H1 (cell line): Measurements from ENCODE around the gene LLGL2. TPM values are rescaled to one million over a fixed set of nuclear protein-coding genes. Genes with fewer than 3 reads are reported as not detected.
A peak's percentile ranks its signal among the peaks of the same experiment; 100 is the strongest.

Experiments
- CTCF ChIA-PET: fragments of 300-600 bp; sonication (Branson Sonifier 250); formaldehyde crosslinking; loops from one replicate; lab custom pipeline; 2021; ENCODE audit not compliant: partially characterized antibody; lab: Charles Lee
- POLR2A ChIA-PET: fragments of 300-600 bp; sonication (Branson Sonifier 250); formaldehyde crosslinking; loops from one replicate; lab custom pipeline; 2021; ENCODE audit warnings: inconsistent platforms; ENCODE audit not compliant: partially characterized antibody; lab: Charles Lee
- DNase-seq, 2 experiments: peaks; one replicate each; pipeline versions ENCODE4 v3.0.0 to v3.0.0-alpha.2; 2010 to 2022; ENCODE audit warnings: low spot score in 2 of 2, low read depth in 1 of 2, mixed read lengths in 1 of 2
- FAIRE-seq: peaks from 2 replicates; lab custom pipeline; 2011; peaks lifted over from hg19 to GRCh38; lab: Jason Lieb, UNC
- H2AFZ ChIP-seq: 2 replicates; pipeline ENCODE4 v1.8.1; 2012; ENCODE audit warnings: low read length, inconsistent platforms
- H2AK5ac ChIP-seq: 2 replicates; pipeline ENCODE4 v1.6.1; 2013; ENCODE audit warnings: low read depth, low read length
- H2BK120ac ChIP-seq: replicated peaks from 2 replicates; pipeline ENCODE3; 2013; ENCODE audit warnings: low read depth, low read length, inconsistent platforms
- H2BK12ac ChIP-seq: 2 replicates; pipeline ENCODE4 v1.6.1; 2013; ENCODE audit warnings: low read depth, low read length
- H2BK15ac ChIP-seq: 2 replicates; pipeline ENCODE4 v1.6.1; 2013; ENCODE audit warnings: low read length
- H2BK20ac ChIP-seq: 2 replicates; pipeline ENCODE4 v1.6.1; 2013; ENCODE audit warnings: low read length
- H2BK5ac ChIP-seq: 2 replicates; pipeline ENCODE4 v1.6.1; 2013; ENCODE audit warnings: low read depth, low read length
- H3K14ac ChIP-seq: 2 replicates; pipeline ENCODE4 v1.6.1; 2013; ENCODE audit warnings: inconsistent platforms; ENCODE audit not compliant: insufficient read length
- H3K18ac ChIP-seq: 2 replicates; pipeline ENCODE4 v1.6.1; 2013; ENCODE audit warnings: low read length; ENCODE audit errors: extremely low read depth
- H3K23ac ChIP-seq: 2 replicates; pipeline ENCODE4 v1.6.1; 2013; ENCODE audit warnings: inconsistent platforms; ENCODE audit not compliant: insufficient read length
- H3K23me2 ChIP-seq: 2 replicates; pipeline ENCODE4 v1.6.1; 2013; ENCODE audit warnings: low read depth, low read length
- H3K27ac ChIP-seq: 2 replicates; pipeline ENCODE4 v1.6.1; 2011; ENCODE audit warnings: low read depth, low read length, inconsistent platforms
- H3K27me3 ChIP-seq, 4 experiments: replicated peaks in 1 of 4; 1 replicate in 1 of 4; 2 replicates in 3 of 4; pipeline versions ENCODE4 v1.6.1 to v1.8.1; 2011 to 2013; ENCODE audit warnings: low read length in 3 of 4, mild to moderate bottlenecking in 3 of 4, inconsistent platforms in 2 of 4, mixed read lengths in 2 of 4, moderate library complexity in 1 of 4; ENCODE audit not compliant: control insufficient read depth in 3 of 4, insufficient read depth in 3 of 4; ENCODE audit errors: extremely low read depth in 1 of 4
- H3K36me3 ChIP-seq, 4 experiments: 2 replicates each; pipeline versions ENCODE4 v1.6.1 to v1.8.1; 2011 to 2013; ENCODE audit warnings: mild to moderate bottlenecking in 4 of 4, low read length in 3 of 4, moderate library complexity in 2 of 4, control low read depth in 1 of 4, inconsistent platforms in 1 of 4; ENCODE audit not compliant: insufficient read depth in 4 of 4, control insufficient read depth in 2 of 4
- H3K4ac ChIP-seq: replicated peaks from 2 replicates; pipeline ENCODE3; 2013; ENCODE audit warnings: low read length, low read depth, mixed read lengths, inconsistent platforms; ENCODE audit not compliant: insufficient read length
- H3K4me1 ChIP-seq, 4 experiments: replicated peaks in 1 of 4; 1 replicate in 1 of 4; 2 replicates in 3 of 4; pipeline versions ENCODE4 v1.6.1 to v1.8.1; 2011 to 2013; ENCODE audit warnings: low read length in 3 of 4, inconsistent platforms in 2 of 4, mixed read lengths in 1 of 4; ENCODE audit not compliant: insufficient read depth in 4 of 4, control insufficient read depth in 3 of 4
- H3K4me2 ChIP-seq, 2 experiments: 2 replicates each; pipeline versions ENCODE4 v1.6.1 to v1.8.1; 2011 to 2013; ENCODE audit warnings: low read depth in 2 of 2, low read length in 2 of 2, control low read depth in 1 of 2, inconsistent platforms in 1 of 2, mild to moderate bottlenecking in 1 of 2; ENCODE audit not compliant: insufficient read depth in 1 of 2
- H3K4me3 ChIP-seq, 4 experiments: fragments of 200-600, 300-600 bp in 1 of 4; sonication (generic), shearing (Covaris generic), sonication (Bioruptor Twin) in 1 of 4; 2 replicates each; pipeline versions ENCODE4 v1.5.1 to v1.8.1; 2011 to 2016; ENCODE audit warnings: low read length in 4 of 4, low read depth in 3 of 4, control low read depth in 2 of 4, inconsistent platforms in 2 of 4, mild to moderate bottlenecking in 2 of 4, mixed read lengths in 1 of 4, moderate library complexity in 1 of 4; ENCODE audit not compliant: insufficient read depth in 2 of 4; ENCODE audit errors: extremely low read depth in 1 of 4
- H3K56ac ChIP-seq: replicated peaks from 2 replicates; pipeline ENCODE3; 2013; ENCODE audit warnings: low read depth, mild to moderate bottlenecking, mixed read lengths, low read length, inconsistent platforms; ENCODE audit not compliant: insufficient read length
- H3K79me1 ChIP-seq: 2 replicates; pipeline ENCODE4 v1.6.1; 2013; ENCODE audit warnings: low read depth, low read length, control low read depth
- H3K79me2 ChIP-seq, 2 experiments: 2 replicates each; pipeline versions ENCODE4 v1.6.1 to v1.8.1; 2012 to 2013; ENCODE audit warnings: low read length in 2 of 2, mild to moderate bottlenecking in 2 of 2, inconsistent platforms in 1 of 2; ENCODE audit not compliant: insufficient read depth in 2 of 2, control insufficient read depth in 1 of 2
- H3K9ac ChIP-seq, 4 experiments: replicated peaks in 1 of 4; 1 replicate in 1 of 4; 2 replicates in 3 of 4; pipeline versions ENCODE4 v1.6.1 to v1.8.1; 2011 to 2013; ENCODE audit warnings: low read depth in 3 of 4, low read length in 3 of 4, control low read depth in 2 of 4, mild to moderate bottlenecking in 2 of 4, moderate library complexity in 2 of 4, inconsistent platforms in 1 of 4; ENCODE audit errors: extremely low read depth in 1 of 4
- H3K9me3 ChIP-seq, 2 experiments: 2 replicates each; pipeline versions ENCODE4 v1.6.1 to v1.8.1; 2012 to 2013; ENCODE audit warnings: mild to moderate bottlenecking in 2 of 2, moderate library complexity in 2 of 2, control low read depth in 1 of 2, inconsistent platforms in 1 of 2, low read depth in 1 of 2, low read length in 1 of 2, mixed read lengths in 1 of 2; ENCODE audit not compliant: insufficient read depth in 2 of 2
- H4K20me1 ChIP-seq, 2 experiments: replicated peaks in 1 of 2; 2 replicates each; pipeline versions ENCODE3 to v1.8.1; 2011 to 2013; ENCODE audit warnings: inconsistent platforms in 2 of 2, low read length in 2 of 2, mild to moderate bottlenecking in 1 of 2; ENCODE audit not compliant: insufficient read depth in 2 of 2, control insufficient read depth in 1 of 2
- H4K5ac ChIP-seq: 2 replicates; pipeline ENCODE4 v1.6.1; 2013; ENCODE audit warnings: low read length, low read depth, mixed read lengths, inconsistent platforms; ENCODE audit not compliant: insufficient read length
- H4K8ac ChIP-seq: 2 replicates; pipeline ENCODE4 v1.8.0; 2013; ENCODE audit warnings: mild to moderate bottlenecking, moderate library complexity, low read length, inconsistent platforms; ENCODE audit not compliant: insufficient read depth; ENCODE audit errors: extremely low read depth
- H4K91ac ChIP-seq: replicated peaks from 2 replicates; pipeline ENCODE3; 2013; ENCODE audit warnings: low read length, mixed read lengths, inconsistent platforms; ENCODE audit not compliant: insufficient read length
- ASH2L ChIP-seq: fragments of 200-600, 300-600 bp; sonication (generic); IDR thresholded peaks from one replicate; pipeline ENCODE4 v1.7.1; 2017; ENCODE audit warnings: low read length
- CBX8 ChIP-seq: fragments of 300-800, 300-1000 bp; sonication (generic); IDR thresholded peaks from 2 replicates; pipeline ENCODE4 v1.7.1; 2016; ENCODE audit warnings: low read depth, low read length, borderline replicate concordance
- CEBPB ChIP-seq: IDR thresholded peaks from 2 replicates; pipeline ENCODE4 v1.6.1; 2012; ENCODE audit warnings: low read depth, low read length
- EGR1 ChIP-seq: IDR thresholded peaks from 2 replicates; pipeline ENCODE4 v1.6.1; 2011; ENCODE audit warnings: low read depth, low read length, borderline replicate concordance
- EP300 ChIP-seq, 2 experiments: IDR thresholded peaks; 1 replicate in 1 of 2; 2 replicates in 1 of 2; pipeline ENCODE4 v1.6.1; 2011 to 2012; ENCODE audit warnings: low read depth in 2 of 2, low read length in 2 of 2, mild to moderate bottlenecking in 2 of 2, borderline replicate concordance in 1 of 2, inconsistent platforms in 1 of 2, moderate library complexity in 1 of 2
- JUN ChIP-seq: IDR thresholded peaks from 2 replicates; pipeline ENCODE4 v1.6.1; 2011; ENCODE audit warnings: low read depth, mild to moderate bottlenecking, improper control_type of control experiment, low read length
- KDM1A ChIP-seq: fragments of 200-600, 300-600 bp; sonication (generic); IDR thresholded peaks from 2 replicates; pipeline ENCODE4 v1.7.1; 2016; ENCODE audit warnings: mild to moderate bottlenecking, low read length, borderline replicate concordance
- POLR2AphosphoS5 ChIP-seq: IDR thresholded peaks from 2 replicates; pipeline ENCODE4 v1.6.1; 2011; ENCODE audit warnings: low read depth, low read length
- RBBP5 ChIP-seq: IDR thresholded peaks from 2 replicates; pipeline ENCODE4 v1.7.1; 2012; ENCODE audit warnings: low read depth, mild to moderate bottlenecking, inconsistent platforms, low read length, moderate library complexity, borderline replicate concordance
- SIN3A ChIP-seq, 2 experiments: IDR thresholded peaks in 1 of 2; conservative IDR thresholded peaks in 1 of 2; 2 replicates each; pipeline ENCODE4 v1.6.1; 2011 to 2012; ENCODE audit warnings: low read length in 2 of 2, improper control_type of control experiment in 1 of 2, low read depth in 1 of 2, mild to moderate bottlenecking in 1 of 2
- SP4 ChIP-seq: IDR thresholded peaks from 2 replicates; pipeline ENCODE4 v1.6.1; 2012; ENCODE audit warnings: low read length, inconsistent platforms
- SUZ12 ChIP-seq: fragments of 200-600 bp; sonication (generic); IDR thresholded peaks from 2 replicates; pipeline ENCODE4 v1.6.1; 2012; ENCODE audit warnings: mild to moderate bottlenecking, inconsistent platforms, low read length, moderate library complexity, mixed read lengths
- TAF7 ChIP-seq: optimal IDR thresholded peaks from 2 replicates; pipeline ENCODE3; 2011; ENCODE audit warnings: low read depth, mild to moderate bottlenecking, inconsistent platforms, low read length, moderate library complexity, borderline replicate concordance
- TBP ChIP-seq: IDR thresholded peaks from 2 replicates; pipeline ENCODE4 v1.6.1; 2011; ENCODE audit warnings: low read depth, low read length, improper control_type of control experiment
- WGBS, 2 experiments: shearing (Covaris generic) in 1 of 2; methylation state at CpG; one replicate each; pipeline versions ENCODE4 v1.1.6 to v1.1.7; 2013 to 2015; ENCODE audit warnings: low lambda C conversion rate in 2 of 2, mixed read lengths in 2 of 2, inconsistent platforms in 1 of 2, low coverage in 1 of 2, missing lambda C conversion rate in 1 of 2; ENCODE audit not compliant: insufficient replicate concordance in 2 of 2, insufficient coverage in 1 of 2, insufficient read length in 1 of 2; ENCODE audit errors: extremely low coverage in 1 of 2, missing lambda C conversion rate in 1 of 2; 5-methylcytosine and 5-hydroxymethylcytosine counted together
- polyA plus RNA-seq, 7 experiments: library from polyadenylated mRNA; depleted of rRNA in 3 of 7; stranded (reverse) in 5 of 7; unstranded in 2 of 7; fragments of >200 nt in 5 of 7; fragments of 200-250 nt in 2 of 7; gene quantifications; 1 replicate in 5 of 7; 2 replicates in 1 of 7; 4 replicates in 1 of 7; pipeline versions ENCODE4 v1.2.1 to v1.2.3, GENCODE V29; 2011 to 2013; ENCODE audit warnings: missing spikeins in 2 of 7, mixed read lengths in 2 of 7
- total RNA-seq: library from RNA; stranded (reverse); fragmentation: NEBNext Ultra II Directional; extraction: Animal tissue kit (Norgen Biotek cat#: 25700); gene quantifications from 2 replicates; pipeline ENCODE4 v1.2.1, GENCODE V29; 2021

LLGL2 gene
- total and polyA plus RNA-seq, 2 of the 8 experiments (the other 6 are each of a cell fraction or from before 2014, with no cell fraction given): 64.5 to 77.1 TPM

DNA sequence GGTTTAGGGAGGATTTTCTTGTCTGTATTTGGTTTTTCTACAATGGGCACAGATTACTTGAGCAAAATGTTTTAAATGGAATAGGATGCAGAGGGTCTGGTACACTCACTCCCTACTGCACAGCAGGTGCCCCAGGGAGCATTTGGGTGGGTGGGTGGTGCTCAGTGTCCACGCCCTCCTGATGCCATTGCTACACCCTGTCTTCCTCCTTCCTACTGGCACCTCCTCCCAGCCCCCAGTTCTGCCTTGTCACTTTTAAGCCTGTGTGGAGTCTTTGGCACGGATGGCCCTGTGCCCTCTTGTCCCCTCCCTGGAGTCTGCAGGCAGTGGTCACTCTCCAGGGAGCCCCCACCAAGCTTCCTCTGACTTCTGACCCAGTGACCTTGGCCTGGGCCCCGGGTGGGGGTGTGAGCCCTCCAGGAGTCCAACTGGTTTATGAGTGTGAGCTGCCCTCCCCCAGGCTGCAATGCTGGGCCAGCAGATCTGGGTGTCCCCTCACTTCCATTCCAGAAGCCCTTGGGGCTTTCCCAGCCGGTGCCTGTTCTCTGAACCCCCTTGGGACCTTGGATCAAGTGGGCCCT is 15.5 kb downstream of the LLGL2 start:
- DNase-seq (no peak), FAIRE-seq (no peak)
- no peak overlapping the region for H3K18ac ChIP-seq
- no peaks in the 10 kb centered on the region; a peak in 1 of 4 replicates for H3K79me2 ChIP-seq
- no peak overlapping the region for H3K23ac ChIP-seq
- H2BK5ac ChIP-seq: 0 out of 2 replicates have a peak overlapping the region, but pooled peaks have one; percentile 15
- no peak overlapping the region for H3K4me3 ChIP-seq
- no peak overlapping the region for H2BK15ac ChIP-seq
- no peak overlapping the region for H4K91ac ChIP-seq
- no peaks in the 10 kb centered on the region for H3K27me3 ChIP-seq
- no peak overlapping the region for H2AK5ac ChIP-seq
- no peak overlapping the region for H2BK12ac ChIP-seq
- no peak overlapping the region for H2BK120ac ChIP-seq
- no peak overlapping the region for H3K56ac ChIP-seq
- H3K27ac ChIP-seq: no peak overlapping the region
- no peak overlapping the region for H3K4me2 ChIP-seq
- no peak overlapping the region for H2BK20ac ChIP-seq
- H4K5ac ChIP-seq: no peak overlapping the region
- 75% methylated on average over 4 of the region's 4 CpGs; no CpG with 5 or more reads in 1 of the 2 experiments for WGBS, 2 experiments
- H2AFZ ChIP-seq: no peak overlapping the region
- peaks cover 0 to 5% of the 10 kb centered on the region in 2 experiments for H4K20me1 ChIP-seq
- H3K4ac ChIP-seq: no peak overlapping the region
- no peak overlapping the region for H3K14ac ChIP-seq
- H4K8ac ChIP-seq: 0 out of 2 replicates have a peak overlapping the region, but pooled peaks have one; percentile 3
- H3K9ac ChIP-seq: no peak overlapping the region
- H3K9me3 ChIP-seq: no peaks in the 10 kb centered on the region
- H3K4me1 ChIP-seq: peaks cover 0 to 12% (median 0%) of the 10 kb centered on the region in 4 experiments; a peak in 5 of 7 replicates
- H3K36me3 ChIP-seq: no peaks in the 10 kb centered on the region
- peaks cover 2% of the 10 kb centered on the region; the same call in 1 of the 2 replicates for H3K79me1 ChIP-seq
- CTCF ChIA-PET: interaction anchor here (1.4 to 4.5 kb wide), 2 partner anchors 12 to 23 kb away, joined by 4 to 27 read pairs; no protein-coding TSS in a partner anchor
- POLR2A ChIA-PET: no interaction called here
- H3K23me2 ChIP-seq: no peaks in the 10 kb centered on the region
- TF ChIP-seq EGR1: no peak
- no peak for TF ChIP-seq SP4
- no peak for TF ChIP-seq POLR2AphosphoS5
- TF ChIP-seq CEBPB: no peak
- no peak for TF ChIP-seq SIN3A (conservative IDR thresholded peaks at IDR 0.05 in 1 of 2, IDR thresholded peaks at IDR 0.05 in 1 of 2; ENCODE audit: low read depth in 1 of 2, low read length in 2 of 2)
- no peak for TF ChIP-seq TAF7
- no peak for TF ChIP-seq CBX8
- no peak for TF ChIP-seq KDM1A
- TF ChIP-seq JUN: no peak
- no peak for TF ChIP-seq EP300 (IDR thresholded peaks at IDR 0.05; ENCODE audit: borderline replicate concordance in 1 of 2, low read depth in 2 of 2, low read length in 2 of 2)
- TF ChIP-seq TBP: no peak
- no peak for TF ChIP-seq SUZ12
- TF ChIP-seq RBBP5: no peak
- TF ChIP-seq ASH2L: no peak
